Measurements from ENCODE around the gene GCNT4.

GCNT4 gene

GRCh38 chr5:75018805-75019587 is 33.4 kb downstream of the GCNT4 start:
- no peak for DNase-seq (ENCODE audit: low read depth in 2 of 3, low spot score in 1 of 3)

- DNase-seq (ENCODE audit: low read depth in 2 of 3, low spot score in 1 of 3) = no peak
These were observed 34.4 kb downstream of the GCNT4 start for GRCh38 chr5:75017971-75018370.

GRCh38 chr5:75016896-75017295 is 35.5 kb downstream of the GCNT4 start:
- no peak for DNase-seq (ENCODE audit: low read depth in 2 of 3, low spot score in 1 of 3)

GRCh38 chr5:75012748-75013147 is 39.6 kb downstream of the GCNT4 start:
- DNase-seq (ENCODE audit: low read depth in 2 of 3, low spot score in 1 of 3) = no peak

- DNase-seq (ENCODE audit: low read depth in 2 of 3, low spot score in 1 of 3) = no peak
These were observed 41.5 kb downstream of the GCNT4 start for GRCh38 chr5:75010838-75011237.

- DNase-seq (ENCODE audit: low read depth in 2 of 3, low spot score in 1 of 3) = no peak
These were observed 42.6 kb downstream of the GCNT4 start for GRCh38 chr5:75009556-75010345.

GRCh38 chr5:75006865-75007822 is 45.2 kb downstream of the GCNT4 start:
- no peak for DNase-seq (ENCODE audit: low read depth in 2 of 3, low spot score in 1 of 3)

GRCh38 chr5:75005561-75005960 is 46.8 kb downstream of the GCNT4 start:
- DNase-seq (ENCODE audit: low read depth in 2 of 3, low spot score in 1 of 3) = no peak

All from stimulated activated CD4-positive, alpha-beta T cell treated with anti-CD3 and anti-CD28 coated beads, Interleukin-12 subunit alpha, Interleukin-12 subunit beta, amount 100 ng/mL, for 48 hours (primary cell).